Stomach (tissue), 9 donors: ENCODE measurements around the gene GFRA3. TPM values are rescaled to one million over a fixed set of nuclear protein-coding genes. Genes with fewer than 3 reads are reported as not detected.
"Not testable (repeated sequence)": the region's sequence is repeated elsewhere in the genome, so short reads cannot be mapped to it uniquely, and the experiment has no call there.

Experiments used
- DNase-seq, 2 donors: peaks; one replicate each; pipeline versions ENCODE4 v3.0.0 to v3.0.0-alpha.2; 2013 to 2019
- H3K27ac ChIP-seq, 5 donors: fragments of 200-600 bp in 4 of 5; sonication (generic) in 4 of 5; one replicate each; pipeline ENCODE4 v1.5.1; 2013 to 2019; ENCODE audit warnings: mild to moderate bottlenecking in 1 of 5, moderate library complexity in 1 of 5
- H3K27me3 ChIP-seq, 3 donors: fragments of 200-600 bp; sonication (generic); one replicate each; pipeline ENCODE4 v1.5.1; 2017 to 2019; ENCODE audit warnings: mixed run types in 1 of 3
- H3K36me3 ChIP-seq, 4 donors: fragments of 200-600 bp; sonication (generic); 1 replicate in 3 of 4; 2 replicates in 1 of 4; pipeline ENCODE4 v1.5.1; 2016 to 2019
- H3K4me1 ChIP-seq, 4 donors: fragments of 200-600 bp; sonication (generic); one replicate each; pipeline ENCODE4 v1.5.1; 2016 to 2019
- H3K4me3 ChIP-seq, 4 donors: fragments of 200-600 bp; sonication (generic) in 3 of 4; one replicate each; pipeline ENCODE4 v1.5.1; 2016 to 2019; ENCODE audit warnings: mild to moderate bottlenecking in 1 of 4
- H3K9me3 ChIP-seq, 4 donors: fragments of 200-600 bp; sonication (generic); one replicate each; pipeline ENCODE4 v1.5.1; 2016 to 2019
- EP300 ChIP-seq: sonication (generic); formaldehyde crosslinking; IDR thresholded peaks from one replicate; pipeline ENCODE4 v1.6.1; 2017; ENCODE audit warnings: antibody characterized with exemption
- POLR2A ChIP-seq, 4 donors: fragments of 450-650 bp; IDR thresholded peaks; one replicate each; pipeline ENCODE4 v1.6.1; 2016; ENCODE audit warnings: antibody characterized with exemption in 4 of 4, control low read depth in 2 of 4, mild to moderate bottlenecking in 1 of 4, moderate library complexity in 1 of 4
- POLR2AphosphoS5 ChIP-seq, 3 donors: sonication (generic); formaldehyde crosslinking; IDR thresholded peaks; one replicate each; pipeline ENCODE4 v1.6.1; 2016; ENCODE audit warnings: antibody characterized with exemption in 3 of 3
- WGBS, 5 donors: extraction: QIAGEN DNeasy Blood & Tissue Kit in 3 of 5; methylation state at CpG; one replicate each; pipeline versions ENCODE4 v1.1.5 to v1.1.7; 2013 to 2018; 5-methylcytosine and 5-hydroxymethylcytosine counted together
- intact Hi-C: fragments of 100-400 bp; cut with DNase I; formaldehyde crosslinking; loops from one replicate; pipeline ENCODE4 v1.15.1; 2023; ENCODE audit warnings: low total_unique reads
- polyA plus RNA-seq, 3 donors: library from polyadenylated mRNA; stranded (reverse); fragments of 200-250 nt; gene quantifications; one replicate each; pipeline ENCODE4 v1.2.3, GENCODE V29; 2013
- total RNA-seq, 5 donors: library from RNA; depleted of rRNA; stranded (reverse); fragments of >200 nt; gene quantifications; one replicate each; pipeline versions ENCODE4 v1.1.0 to v1.2.3, GENCODE V29; 2014 to 2016
- TF ChIP-seq, protein P1 (sequence below), 7 experiments: fragments of 450-650 bp in 4 of 7; fragments of 200-600 bp in 3 of 7; sonication (generic) in 3 of 7; IDR thresholded peaks; one replicate each; pipeline ENCODE4 v1.5.1; 2016 to 2019; ENCODE audit warnings: antibody characterized with exemption in 7 of 7, control low read depth in 2 of 7, mild to moderate bottlenecking in 1 of 7
- donor health status: healthy with polysubstance abuse.
- donor health status: Bipolar disorder and iron deficiency.
- donor health status: healthy.

Gene GFRA3
- total and polyA plus RNA-seq, 8 donors, result 0.55 to 4.1 (median 1.8) TPM; not detected in 3

DNA sequence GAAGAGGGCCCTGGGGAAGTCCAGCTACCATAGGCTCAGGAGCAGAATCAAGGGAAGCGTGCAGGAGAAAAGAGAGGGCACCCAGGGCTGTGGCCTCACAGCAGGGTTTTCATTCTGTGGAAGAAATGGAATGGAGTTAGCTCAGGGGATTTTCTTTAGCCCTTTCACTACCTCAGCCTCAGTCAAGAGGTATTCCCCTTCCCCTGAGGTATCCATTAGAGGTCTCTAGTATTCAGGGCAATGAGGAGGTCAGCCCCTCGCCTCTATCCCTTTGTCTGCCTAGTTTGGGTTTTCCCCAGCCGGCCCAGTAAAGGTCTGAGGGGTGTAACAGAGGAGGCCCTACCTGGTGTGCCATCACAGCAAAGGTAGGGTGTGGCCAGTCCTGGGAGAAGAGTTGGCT is 21.5 kb downstream of the GFRA3 start:
- Histone ChIP-seq H3K36me3 (no peaks in the 10 kb centered on the region), H3K27ac (no peak overlapping the region), H3K4me3 (no peak overlapping the region), H3K9me3 (no peaks in the 10 kb centered on the region), H3K4me1 (no peaks in the 10 kb centered on the region), H3K27me3 (peaks cover 0 to 6% (median 0%) of the 10 kb centered on the region in 3 donors)
- no peak for DNase-seq
- TF ChIP-seq POLR2AphosphoS5 (IDR thresholded peaks at IDR 0.05) (no peak), EP300 (no peak), POLR2A (IDR thresholded peaks at IDR 0.05) (no peak)
- TF ChIP-seq, protein P1, sequence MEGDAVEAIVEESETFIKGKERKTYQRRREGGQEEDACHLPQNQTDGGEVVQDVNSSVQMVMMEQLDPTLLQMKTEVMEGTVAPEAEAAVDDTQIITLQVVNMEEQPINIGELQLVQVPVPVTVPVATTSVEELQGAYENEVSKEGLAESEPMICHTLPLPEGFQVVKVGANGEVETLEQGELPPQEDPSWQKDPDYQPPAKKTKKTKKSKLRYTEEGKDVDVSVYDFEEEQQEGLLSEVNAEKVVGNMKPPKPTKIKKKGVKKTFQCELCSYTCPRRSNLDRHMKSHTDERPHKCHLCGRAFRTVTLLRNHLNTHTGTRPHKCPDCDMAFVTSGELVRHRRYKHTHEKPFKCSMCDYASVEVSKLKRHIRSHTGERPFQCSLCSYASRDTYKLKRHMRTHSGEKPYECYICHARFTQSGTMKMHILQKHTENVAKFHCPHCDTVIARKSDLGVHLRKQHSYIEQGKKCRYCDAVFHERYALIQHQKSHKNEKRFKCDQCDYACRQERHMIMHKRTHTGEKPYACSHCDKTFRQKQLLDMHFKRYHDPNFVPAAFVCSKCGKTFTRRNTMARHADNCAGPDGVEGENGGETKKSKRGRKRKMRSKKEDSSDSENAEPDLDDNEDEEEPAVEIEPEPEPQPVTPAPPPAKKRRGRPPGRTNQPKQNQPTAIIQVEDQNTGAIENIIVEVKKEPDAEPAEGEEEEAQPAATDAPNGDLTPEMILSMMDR (IDR thresholded peaks at IDR 0.05), result no peak
- WGBS, 5 donors, result 67 to 83% (median 79%) methylated on average over 3 of the region's 3 CpGs
- intact Hi-C loops, result no loop called here

DNA sequence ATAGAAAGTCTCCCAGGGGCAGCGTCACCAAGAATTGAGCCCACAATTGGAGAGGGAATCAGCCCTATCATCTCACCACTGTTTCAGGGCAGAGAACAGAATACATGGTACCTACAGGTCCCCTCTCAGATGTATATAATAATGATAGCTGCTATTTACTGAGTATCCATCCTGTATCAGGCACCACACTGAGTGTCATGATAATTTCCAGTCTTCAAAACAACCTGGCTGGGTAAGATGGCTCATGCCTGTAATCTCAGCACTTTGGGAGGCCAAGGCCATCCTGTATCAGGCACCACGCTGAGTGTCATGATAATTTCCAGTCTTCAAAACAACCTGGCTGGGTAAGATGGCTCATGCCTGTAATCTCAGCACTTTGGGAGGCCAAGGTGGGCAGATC is 26.6 kb downstream of the GFRA3 start:
- H3K4me1 ChIP-seq, DNase-seq, H3K27me3 ChIP-seq, H3K4me3 ChIP-seq, H3K36me3 ChIP-seq, intact Hi-C loops, H3K9me3 ChIP-seq, H3K27ac ChIP-seq: not testable (repeated sequence)
- WGBS, 5 donors, result 90 to 100% (median 93%) methylated on average over 2 of the region's 2 CpGs

DNA sequence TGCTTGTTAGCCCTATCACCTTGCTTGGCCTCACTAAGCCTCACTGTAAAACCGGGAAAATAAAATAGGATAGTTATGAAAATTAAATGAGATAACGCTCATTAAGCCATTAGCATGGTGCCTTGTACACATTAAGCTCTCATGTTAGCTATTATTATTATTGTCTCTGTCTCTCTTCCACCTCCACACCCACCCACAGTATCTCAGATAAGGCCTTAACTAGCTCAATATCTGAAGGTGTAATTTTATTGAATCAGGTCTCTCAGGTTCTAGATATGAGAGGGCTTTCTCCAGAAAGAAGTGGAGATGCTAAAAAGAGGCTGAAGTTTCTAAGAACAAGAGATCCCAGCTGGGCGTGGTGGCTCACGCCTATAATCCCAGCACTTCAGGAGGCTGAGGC is 27.6 kb downstream of the GFRA3 start:
- H3K36me3 ChIP-seq, result no peaks in the 10 kb centered on the region
- H3K4me3 ChIP-seq, result no peak overlapping the region
- H3K27ac ChIP-seq, result no peak overlapping the region
- DNase-seq, result no peak
- intact Hi-C loops, result no loop called here
- peaks cover 0 to 14% (median 6%) of the 10 kb centered on the region in 3 donors for H3K27me3 ChIP-seq
- TF ChIP-seq EP300 (no peak), POLR2AphosphoS5 (IDR thresholded peaks at IDR 0.05) (no peak), POLR2A (IDR thresholded peaks at IDR 0.05) (no peak)
- TF ChIP-seq, protein P1 (IDR thresholded peaks at IDR 0.05), result no peak
- peaks cover 5 to 6% (median 6%) of the 10 kb centered on the region in 4 donors for H3K4me1 ChIP-seq
- H3K9me3 ChIP-seq, result no peaks in the 10 kb centered on the region
- 78 to 88% (median 81%) methylated on average over 4 of the region's 4 CpGs for WGBS, 5 donors

DNA sequence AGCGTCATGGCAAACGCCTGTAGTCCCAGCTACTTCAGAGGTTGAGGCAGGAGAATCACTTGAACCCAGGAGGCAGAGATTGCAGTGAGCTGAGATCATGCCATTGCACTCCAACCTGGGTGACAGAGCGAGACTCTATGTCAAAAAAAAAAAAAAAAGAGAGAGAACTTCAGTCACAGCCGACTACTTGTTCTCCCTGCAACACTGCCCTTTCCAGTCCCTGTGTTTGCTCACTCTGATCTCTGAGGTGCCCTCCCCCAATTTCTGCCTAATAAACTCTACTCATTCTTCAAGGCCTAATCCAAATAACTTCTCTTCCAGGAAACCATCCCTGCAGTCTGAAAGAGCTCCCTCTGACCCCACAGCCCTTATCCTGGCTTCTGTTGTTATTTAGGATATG is 28.1 kb downstream of the GFRA3 start:
- no peaks in the 10 kb centered on the region for H3K9me3 ChIP-seq
- no peak overlapping the region for H3K4me3 ChIP-seq
- no peak overlapping the region for H3K27ac ChIP-seq
- WGBS, 5 donors, result 57 to 67% (median 62%) methylated on average over 3 to 4 of the region's 4 CpGs
- DNase-seq, result no peak
- TF ChIP-seq POLR2A (IDR thresholded peaks at IDR 0.05) (no peak), POLR2AphosphoS5 (IDR thresholded peaks at IDR 0.05) (no peak), EP300 (no peak)
- TF ChIP-seq, protein P1 (IDR thresholded peaks at IDR 0.05), result no peak
- intact Hi-C loops, result no loop called here
- no peaks in the 10 kb centered on the region for H3K36me3 ChIP-seq
- peaks cover 9 to 11% (median 11%) of the 10 kb centered on the region in 4 donors for H3K4me1 ChIP-seq
- peaks cover 0 to 19% (median 11%) of the 10 kb centered on the region in 3 donors for H3K27me3 ChIP-seq

DNA sequence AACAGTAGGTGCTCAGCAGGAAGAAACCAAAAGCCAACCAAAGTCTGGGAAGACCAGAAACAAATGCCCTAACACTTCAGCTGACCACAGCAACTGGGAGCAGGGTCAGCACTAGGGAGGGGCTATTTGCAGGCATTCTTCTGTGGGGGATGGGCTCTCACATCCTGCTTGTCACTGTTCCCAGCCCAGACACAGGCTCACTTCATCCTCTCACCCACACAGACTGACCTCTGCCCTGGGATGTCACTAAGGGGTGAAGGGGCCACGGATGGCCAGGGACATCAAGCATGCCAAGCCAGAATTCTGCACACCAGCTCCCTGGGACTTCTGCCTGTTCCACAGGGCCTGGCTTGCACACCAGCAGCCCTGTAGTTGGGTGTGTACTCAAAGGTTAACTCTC is 28.7 kb downstream of the GFRA3 start:
- intact Hi-C loops, result no loop called here
- H3K4me1 ChIP-seq, result peaks cover 10 to 13% (median 13%) of the 10 kb centered on the region in 4 donors
- 27 to 56% (median 40%) methylated on average over 1 of the region's 1 CpG for WGBS, 5 donors
- H3K27ac ChIP-seq, result no peak overlapping the region
- H3K4me3 ChIP-seq, result no peak overlapping the region
- TF ChIP-seq POLR2AphosphoS5 (IDR thresholded peaks at IDR 0.05) (no peak), EP300 (no peak), POLR2A (IDR thresholded peaks at IDR 0.05) (no peak)
- TF ChIP-seq, protein P1 (IDR thresholded peaks at IDR 0.05), result no peak
- H3K9me3 ChIP-seq, result no peaks in the 10 kb centered on the region
- H3K36me3 ChIP-seq, result no peaks in the 10 kb centered on the region
- peaks cover 0 to 24% (median 17%) of the 10 kb centered on the region in 3 donors for H3K27me3 ChIP-seq
- no peak for DNase-seq
